ENCODE measurements around the gene MEI1.
"Not testable (repeated sequence)": the region's sequence is repeated elsewhere in the genome, so short reads cannot be mapped to it uniquely, and the experiment has no call there.

MEI1 gene

DNA sequence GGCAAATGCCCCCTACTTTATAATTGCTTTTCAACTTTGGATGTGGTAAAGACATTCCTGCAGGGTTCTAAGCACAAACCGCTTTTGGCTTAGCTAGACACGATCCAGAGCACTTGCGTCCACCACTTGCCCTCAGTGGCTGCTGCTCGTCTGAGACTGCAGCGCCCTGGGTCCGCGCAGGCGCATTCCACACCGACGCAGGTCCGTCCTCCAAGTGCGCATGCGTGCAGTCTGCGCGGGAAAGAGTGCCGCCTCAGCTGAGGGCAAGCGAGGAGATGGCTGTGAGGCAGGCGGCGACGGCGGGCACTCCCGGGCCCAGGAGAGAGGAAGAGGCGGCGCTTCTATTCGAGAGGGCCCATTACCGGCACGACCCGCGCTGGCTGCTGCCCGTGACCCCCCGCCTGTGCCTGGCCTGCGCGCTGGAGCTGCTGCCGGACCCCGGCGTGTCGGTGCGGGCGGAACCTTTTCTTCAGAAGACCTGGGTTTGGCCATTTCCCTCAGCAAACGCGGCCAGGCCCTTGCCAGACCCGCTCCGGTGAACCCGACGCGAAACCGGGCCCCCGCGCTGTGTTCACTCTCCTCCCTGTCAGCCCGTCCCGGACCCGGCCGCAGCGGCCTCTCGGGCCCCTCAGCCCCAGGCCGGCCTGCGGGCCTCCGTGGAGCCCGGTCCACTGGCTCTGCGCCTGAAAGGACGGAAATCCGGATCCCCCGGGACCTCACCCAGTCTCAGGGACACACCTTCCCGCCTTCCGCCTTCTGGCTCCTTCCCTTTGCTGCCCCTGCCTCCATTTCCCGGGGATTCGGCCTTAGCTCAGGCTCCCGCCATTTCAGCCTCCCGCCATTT, at the start of gene MEI1:
Gene MEI1, plus strand, starts transcription at position 240 of the 844 bp plus-strand sequence. Its CDS starts 36 bp downstream, at position 276.
- DNase-seq (ENCODE audit: low read depth in 2 of 2, low spot score in 1 of 2) = peak; percentile 74 to 82

DNA sequence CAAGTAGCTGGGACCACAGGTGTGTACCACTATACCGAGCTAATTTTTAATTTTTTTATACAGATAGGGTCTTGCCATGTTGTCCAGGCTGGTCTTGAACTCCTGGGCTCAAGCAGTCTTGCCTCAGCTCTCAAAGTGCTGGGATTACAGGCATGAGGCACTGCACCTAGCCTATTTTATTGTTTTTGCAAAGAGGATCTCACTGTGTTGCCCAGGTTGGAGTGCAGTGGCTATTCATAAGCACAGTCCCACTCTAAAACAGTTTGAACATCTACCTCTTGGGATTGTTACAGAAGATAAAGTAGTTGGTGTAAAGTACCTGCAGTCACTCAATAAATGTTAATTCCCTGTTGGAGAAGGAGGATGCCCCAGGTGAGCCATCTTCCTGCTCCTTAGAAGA, 49.1 kb upstream of the MEI1 start:
- DNase-seq (ENCODE audit: low read depth in 2 of 2, low spot score in 1 of 2) = no peak

GRCh38 chr22:41650821-41651220, 48.5 kb upstream of the MEI1 start:
- no peak for DNase-seq (ENCODE audit: low read depth in 2 of 2, low spot score in 1 of 2)

DNA sequence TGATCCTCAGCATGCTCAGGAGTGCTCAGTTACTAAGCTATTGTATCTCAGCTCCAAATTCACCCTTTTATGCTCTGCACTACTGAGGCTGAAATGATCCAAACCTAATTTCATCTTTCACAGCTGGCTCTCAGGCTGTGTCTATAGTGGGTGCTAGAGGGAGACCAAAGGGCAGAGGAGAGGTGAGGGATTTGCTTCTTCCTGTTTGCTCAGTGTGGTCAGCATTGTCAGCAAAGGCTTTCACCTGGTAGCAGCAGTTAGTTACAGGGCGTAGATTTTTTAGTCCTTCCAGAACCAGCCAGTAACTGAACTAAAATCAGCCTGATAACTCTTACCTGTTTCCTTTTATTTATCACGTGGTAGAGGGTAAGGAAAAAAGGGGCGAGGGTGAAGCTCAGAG, 45.0 kb upstream of the MEI1 start:
- DNase-seq (ENCODE audit: low read depth in 2 of 2, low spot score in 1 of 2) = no peak

GRCh38 chr22:41656556-41656955, 42.7 kb upstream of the MEI1 start:
- DNase-seq (ENCODE audit: low read depth in 2 of 2, low spot score in 1 of 2) = no peak

GRCh38 chr22:41657709-41658108, 41.6 kb upstream of the MEI1 start:
- no peak for DNase-seq (ENCODE audit: low read depth in 2 of 2, low spot score in 1 of 2)

DNA sequence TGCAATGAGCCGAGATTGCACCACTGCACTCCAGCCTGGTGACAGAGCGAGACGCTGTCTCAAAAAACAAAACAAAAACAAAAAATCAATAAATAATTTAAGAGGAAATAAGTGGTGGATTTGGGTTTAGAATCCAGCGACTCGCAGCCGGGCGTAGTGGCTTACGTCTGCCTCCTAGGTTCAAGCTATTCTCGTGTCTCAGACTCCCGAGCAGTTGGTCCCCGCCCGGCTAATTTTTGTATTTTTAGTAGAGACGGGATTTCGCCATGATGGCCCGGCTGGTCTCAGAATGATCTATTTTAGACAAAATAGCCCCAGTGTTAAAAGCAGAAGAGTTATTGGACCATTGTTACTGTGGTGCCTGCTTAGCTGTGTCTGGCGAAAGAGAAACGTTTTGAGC, 40.4 kb upstream of the MEI1 start:
- DNase-seq (ENCODE audit: low read depth in 2 of 2, low spot score in 1 of 2) = no peak

GRCh38 chr22:41659941-41660340, 39.4 kb upstream of the MEI1 start:
- DNase-seq (ENCODE audit: low read depth in 2 of 2, low spot score in 1 of 2) = no peak

- DNase-seq (ENCODE audit: low read depth in 2 of 2, low spot score in 1 of 2) = no peak
These were observed 38.9 kb upstream of the MEI1 start for GRCh38 chr22:41660416-41660815.

GRCh38 chr22:41661088-41661487, 38.2 kb upstream of the MEI1 start:
- no peak for DNase-seq (ENCODE audit: low read depth in 2 of 2, low spot score in 1 of 2)

GRCh38 chr22:41661713-41662112, 37.6 kb upstream of the MEI1 start:
- DNase-seq (ENCODE audit: low read depth in 2 of 2, low spot score in 1 of 2) = no peak

DNA sequence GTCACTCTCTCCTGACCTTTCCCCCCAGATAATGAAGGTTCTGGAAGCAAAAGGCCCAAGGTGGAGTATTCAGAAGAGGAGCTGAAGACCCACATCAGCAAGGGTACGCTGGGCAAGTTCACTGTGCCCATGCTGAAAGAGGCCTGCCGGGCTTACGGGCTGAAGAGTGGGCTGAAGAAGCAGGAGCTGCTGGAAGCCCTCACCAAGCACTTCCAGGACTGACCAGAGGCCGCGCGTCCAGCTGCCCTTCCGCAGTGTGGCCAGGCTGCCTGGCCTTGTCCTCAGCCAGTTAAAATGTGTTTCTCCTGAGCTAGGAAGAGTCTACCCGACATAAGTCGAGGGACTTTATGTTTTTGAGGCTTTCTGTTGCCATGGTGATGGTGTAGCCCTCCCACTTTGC, 35.7 kb upstream of the MEI1 start:
- DNase-seq (ENCODE audit: low read depth in 2 of 2, low spot score in 1 of 2) = not testable (repeated sequence)

DNA sequence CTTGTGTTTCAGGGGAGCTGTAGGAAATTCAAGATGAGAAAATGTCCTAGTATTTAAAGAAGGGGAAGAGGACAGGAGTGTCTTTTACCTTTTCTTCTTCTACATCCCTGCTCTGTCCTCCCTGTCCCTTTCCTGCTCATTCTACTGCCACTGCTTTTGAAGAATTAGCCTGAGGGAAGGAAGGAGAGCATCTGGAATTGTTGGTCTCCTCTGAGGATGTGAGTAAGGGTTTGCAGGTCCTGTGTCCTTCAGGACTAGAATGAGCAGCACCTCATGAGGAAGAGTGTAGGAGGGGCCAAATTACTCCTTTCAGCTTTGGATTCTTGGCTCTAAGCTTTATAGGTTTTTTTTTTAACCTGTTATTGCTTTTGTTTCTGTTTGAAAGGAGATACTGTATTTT, 34.8 kb upstream of the MEI1 start:
- DNase-seq (ENCODE audit: low read depth in 2 of 2, low spot score in 1 of 2) = no peak

GRCh38 chr22:41664951-41665350, 34.4 kb upstream of the MEI1 start:
- no peak for DNase-seq (ENCODE audit: low read depth in 2 of 2, low spot score in 1 of 2)

DNA sequence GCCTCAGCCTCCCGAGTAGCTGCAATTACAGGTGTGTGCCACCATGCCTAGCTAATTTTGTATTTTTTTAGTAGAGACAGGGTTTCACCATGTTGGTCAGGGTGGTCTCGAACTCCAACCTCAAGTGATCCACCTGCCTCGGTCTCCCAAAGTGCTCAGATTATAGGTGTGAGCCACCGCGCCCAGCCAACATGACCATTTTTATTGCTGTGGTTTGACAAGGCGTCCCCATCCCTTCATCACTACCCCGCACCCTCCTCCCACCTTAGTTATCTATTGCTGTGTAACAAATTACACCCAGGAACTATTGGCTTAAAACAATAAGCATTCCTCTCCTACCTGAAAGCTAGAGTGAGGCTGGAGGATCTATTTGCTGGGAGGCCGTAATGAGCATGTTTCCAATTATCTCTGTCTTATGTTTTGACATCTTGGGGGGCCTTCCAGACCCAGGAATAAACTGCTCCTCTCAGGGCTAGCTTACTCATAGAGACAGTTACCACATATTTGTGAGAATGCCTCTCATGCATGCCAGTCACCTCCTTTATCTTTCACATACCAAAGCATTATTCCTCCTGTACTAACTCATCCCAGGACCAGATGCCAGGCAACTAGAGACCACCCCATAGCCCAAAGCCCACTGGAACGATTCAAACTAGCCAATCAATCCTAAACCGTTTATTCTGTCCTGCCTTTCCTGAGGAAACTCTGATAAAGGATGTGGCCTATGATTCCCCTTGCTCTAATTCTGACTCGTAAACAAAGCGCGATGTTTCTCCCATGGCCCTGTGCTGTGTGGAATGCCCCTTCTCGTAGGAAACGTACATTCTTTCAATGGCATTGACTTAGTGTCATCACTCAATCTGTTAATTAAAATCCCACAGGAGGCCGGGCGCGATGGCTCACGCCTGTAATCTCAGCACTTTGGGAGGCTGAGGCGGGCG, 30.1 kb upstream of the MEI1 start:
- no peak for DNase-seq (ENCODE audit: low read depth in 2 of 2, low spot score in 1 of 2)

DNA sequence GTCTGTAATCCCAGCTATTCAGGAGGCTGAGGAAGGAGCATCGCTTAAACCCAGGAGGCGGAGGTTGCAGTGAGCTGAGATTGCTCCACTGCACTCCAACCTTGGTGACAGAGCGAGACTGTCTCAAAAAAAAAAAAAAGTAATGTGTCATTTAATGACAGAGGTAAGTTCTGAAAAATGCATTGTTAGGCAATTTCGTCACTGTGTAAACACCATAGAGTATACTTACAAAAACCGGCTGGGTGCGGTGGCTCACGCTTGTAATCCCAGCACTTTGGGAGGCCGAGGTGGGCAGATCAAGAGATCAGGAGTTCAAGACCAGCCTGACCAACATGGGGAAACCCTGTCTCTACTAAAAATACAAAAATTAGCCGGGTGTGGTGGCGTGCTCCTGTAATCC, 27.2 kb upstream of the MEI1 start:
- not testable (repeated sequence) for DNase-seq (ENCODE audit: low read depth in 2 of 2, low spot score in 1 of 2)

DNA sequence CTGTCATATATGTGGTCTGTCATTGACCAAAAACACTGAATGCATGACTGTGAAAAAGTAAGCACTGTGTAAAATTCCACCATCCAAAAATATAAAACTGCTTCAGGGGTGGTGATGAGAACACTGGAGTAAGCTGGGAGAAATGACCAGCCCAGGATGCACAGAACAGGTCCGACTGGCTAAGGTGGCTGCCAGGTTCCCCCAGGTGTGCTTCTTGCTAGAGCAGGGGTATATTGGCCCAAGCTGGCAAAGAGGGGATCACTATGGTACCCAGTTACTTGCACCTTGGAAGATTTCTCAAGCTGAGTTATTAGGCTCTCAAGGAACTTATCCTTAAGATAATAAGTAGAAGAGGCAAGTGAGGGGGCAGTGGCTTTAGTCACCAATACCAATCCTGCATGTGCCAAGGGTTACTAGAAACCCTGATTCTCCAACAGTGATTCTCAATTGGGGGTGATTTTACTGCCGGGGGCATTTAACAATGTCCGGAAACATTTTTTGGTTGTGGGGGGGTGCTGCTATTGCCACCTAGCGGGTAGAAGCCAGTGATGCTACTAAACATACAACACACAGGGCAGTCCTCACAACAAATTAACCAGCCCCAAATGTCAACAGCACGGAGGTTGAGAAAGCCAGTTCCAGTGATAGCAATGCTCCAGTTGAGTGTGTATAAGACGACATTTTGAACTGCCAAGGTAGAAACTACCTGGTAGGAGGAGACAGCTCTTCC, 26.4 kb upstream of the MEI1 start:
- no peak for DNase-seq (ENCODE audit: low read depth in 2 of 2, low spot score in 1 of 2)

GRCh38 chr22:41674846-41675340, 24.4 kb upstream of the MEI1 start:
- DNase-seq (ENCODE audit: low read depth in 2 of 2, low spot score in 1 of 2) = no peak

GRCh38 chr22:41676134-41676533, 23.2 kb upstream of the MEI1 start:
- DNase-seq (ENCODE audit: low read depth in 2 of 2, low spot score in 1 of 2) = no peak

- no peak for DNase-seq (ENCODE audit: low read depth in 2 of 2, low spot score in 1 of 2)
These were observed 17.7 kb upstream of the MEI1 start for GRCh38 chr22:41681616-41682015.

All from stimulated activated CD8-positive, alpha-beta memory T cell treated with anti-CD3 and anti-CD28 coated beads, Interleukin-4, amount 100 ng/mL, for 1 hour (primary cell).